Bronchial epithelial cell (primary cell): Measurements from ENCODE around the gene MCF2. TPM values are rescaled to one million over a fixed set of nuclear protein-coding genes. Genes with fewer than 3 reads are reported as not detected.
A peak's percentile ranks its signal among the peaks of the same experiment; 100 is the strongest.

Experiments used
- DNase-seq: peaks from one replicate; pipeline ENCODE4 v3.0.0-alpha.2; 2010; ENCODE audit warnings: low read depth
- FAIRE-seq: peaks from 2 replicates; lab custom pipeline; 2011; peaks lifted over from hg19 to GRCh38; lab: Jason Lieb, UNC
- H3K27me3 ChIP-seq: 2 replicates; pipeline ENCODE4 v1.5.1; 2011; ENCODE audit warnings: low read length; ENCODE audit not compliant: control insufficient read depth, insufficient read depth
- H3K36me3 ChIP-seq: 2 replicates; pipeline ENCODE4 v1.5.1; 2011; ENCODE audit warnings: low read length; ENCODE audit not compliant: control insufficient read depth, insufficient read depth
- H3K4me3 ChIP-seq: 2 replicates; pipeline ENCODE4 v1.5.1; 2011; ENCODE audit warnings: mild to moderate bottlenecking, low read depth, low read length, control low read depth
- CTCF ChIP-seq: IDR thresholded peaks from 2 replicates; pipeline ENCODE4 v1.5.1; 2011; ENCODE audit warnings: mild to moderate bottlenecking, moderate library complexity, low read length, control low read depth, inconsistent platforms; ENCODE audit not compliant: insufficient read depth, severe bottlenecking
- total RNA-seq: library from RNA; depleted of rRNA; stranded (reverse); fragments of >200 nt; gene quantifications from 2 replicates; pipeline ENCODE4 v1.2.1, GENCODE V29; 2014

The MCF2 gene, protein sequence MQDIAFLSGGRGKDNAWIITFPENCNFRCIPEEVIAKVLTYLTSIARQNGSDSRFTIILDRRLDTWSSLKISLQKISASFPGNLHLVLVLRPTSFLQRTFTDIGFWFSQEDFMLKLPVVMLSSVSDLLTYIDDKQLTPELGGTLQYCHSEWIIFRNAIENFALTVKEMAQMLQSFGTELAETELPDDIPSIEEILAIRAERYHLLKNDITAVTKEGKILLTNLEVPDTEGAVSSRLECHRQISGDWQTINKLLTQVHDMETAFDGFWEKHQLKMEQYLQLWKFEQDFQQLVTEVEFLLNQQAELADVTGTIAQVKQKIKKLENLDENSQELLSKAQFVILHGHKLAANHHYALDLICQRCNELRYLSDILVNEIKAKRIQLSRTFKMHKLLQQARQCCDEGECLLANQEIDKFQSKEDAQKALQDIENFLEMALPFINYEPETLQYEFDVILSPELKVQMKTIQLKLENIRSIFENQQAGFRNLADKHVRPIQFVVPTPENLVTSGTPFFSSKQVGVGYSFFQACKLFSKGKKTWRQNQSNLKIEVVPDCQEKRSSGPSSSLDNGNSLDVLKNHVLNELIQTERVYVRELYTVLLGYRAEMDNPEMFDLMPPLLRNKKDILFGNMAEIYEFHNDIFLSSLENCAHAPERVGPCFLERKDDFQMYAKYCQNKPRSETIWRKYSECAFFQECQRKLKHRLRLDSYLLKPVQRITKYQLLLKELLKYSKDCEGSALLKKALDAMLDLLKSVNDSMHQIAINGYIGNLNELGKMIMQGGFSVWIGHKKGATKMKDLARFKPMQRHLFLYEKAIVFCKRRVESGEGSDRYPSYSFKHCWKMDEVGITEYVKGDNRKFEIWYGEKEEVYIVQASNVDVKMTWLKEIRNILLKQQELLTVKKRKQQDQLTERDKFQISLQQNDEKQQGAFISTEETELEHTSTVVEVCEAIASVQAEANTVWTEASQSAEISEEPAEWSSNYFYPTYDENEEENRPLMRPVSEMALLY
- under 0.01 and 0.13 TPM in 2 replicates for total RNA-seq

GRCh38 chrX:139708067-139708466 is at the start of gene MCF2:
Gene MCF2, minus strand, starts transcription at chrX:139708167. Its CDS starts 56,423 bp downstream, at chrX:139651744.
- Histone ChIP-seq H3K36me3 (no peaks in the 10 kb centered on the region), H3K27me3 (no peaks in the 10 kb centered on the region), H3K4me3 (no peak within 1 kb of the TSS)
- TF ChIP-seq CTCF, result no peak
- FAIRE-seq (no peak), DNase-seq (no peak)

GRCh38 chrX:139751053-139751452 is 43.1 kb upstream of the MCF2 start:
- Histone ChIP-seq H3K4me3 (no peak overlapping the region), H3K27me3 (no peaks in the 10 kb centered on the region), H3K36me3 (no peaks in the 10 kb centered on the region)
- no peak for FAIRE-seq
- no peak for DNase-seq
- TF ChIP-seq CTCF, result no peak

DNA sequence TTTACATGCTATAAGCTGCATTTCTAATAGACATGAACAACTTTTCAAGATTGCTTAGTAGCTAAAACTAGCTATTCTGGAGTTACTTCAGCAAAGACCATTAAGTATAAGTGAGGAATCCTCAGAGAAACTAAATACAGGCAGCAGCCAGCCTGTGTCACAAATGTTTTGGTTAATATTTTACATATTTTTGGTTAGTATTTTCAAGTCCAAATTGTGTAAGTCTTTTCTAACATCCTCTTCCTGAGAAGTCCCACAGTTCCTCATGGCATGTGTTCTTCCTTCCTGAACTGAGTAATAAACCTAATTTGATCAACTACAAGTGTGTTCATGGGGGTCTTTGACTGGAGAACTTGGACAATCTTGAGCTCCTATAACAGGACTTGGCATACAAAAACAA is 42.4 kb upstream of the MCF2 start:
- H3K27me3 ChIP-seq, result no peaks in the 10 kb centered on the region
- no peaks in the 10 kb centered on the region for H3K36me3 ChIP-seq
- no peak for TF ChIP-seq CTCF
- FAIRE-seq (no peak), DNase-seq (no peak)
- H3K4me3 ChIP-seq, result no peak overlapping the region

- Histone ChIP-seq H3K36me3 (no peaks in the 10 kb centered on the region), H3K27me3 (no peaks in the 10 kb centered on the region), H3K4me3 (no peak overlapping the region)
- FAIRE-seq (no peak), DNase-seq (peak; percentile 67)
- no peak for TF ChIP-seq CTCF
These were observed 31.2 kb upstream of the MCF2 start for GRCh38 chrX:139739138-139739537.

DNA sequence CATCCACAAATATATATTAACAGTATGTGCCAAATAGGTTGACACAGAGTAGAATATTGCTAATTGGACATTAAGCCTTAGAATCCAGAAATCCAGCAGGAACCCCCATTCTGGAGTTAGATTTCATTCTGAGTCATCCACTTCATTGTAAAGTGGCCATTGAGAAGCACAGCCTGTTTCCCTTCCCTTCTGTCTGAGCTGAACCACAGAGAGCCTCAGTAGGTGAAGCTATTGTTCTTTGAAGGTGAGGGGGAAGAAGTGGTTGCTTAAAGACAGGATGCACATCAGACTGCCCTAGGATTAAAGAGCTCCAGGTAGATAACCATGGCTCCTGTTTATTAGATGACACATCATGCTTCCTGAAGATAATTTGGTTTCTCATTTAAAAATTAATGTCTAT is 30.6 kb upstream of the MCF2 start:
- DNase-seq (peak; percentile 72), FAIRE-seq (no peak)
- H3K4me3 ChIP-seq, result no peak overlapping the region
- H3K36me3 ChIP-seq, result no peaks in the 10 kb centered on the region
- no peak for TF ChIP-seq CTCF
- no peaks in the 10 kb centered on the region for H3K27me3 ChIP-seq
